ENCODE results near the gene ZNRD2. TPM values are rescaled to one million over a fixed set of nuclear protein-coding genes. Genes with fewer than 3 reads are reported as not detected.

ZNRD2 gene
- total and polyA plus RNA-seq, 10 of the 15 experiments (the other 5 are each of a cell fraction or from before 2014, with no cell fraction given): 7.9 to 111 (median 55.4) TPM

GRCh38 chr11:65592858-65593517, 22.7 kb downstream of the ZNRD2 start (continued):
- no peak for TF ChIP-seq CTCF (IDR thresholded peaks at IDR 0.05 in 2 of 3, conservative IDR thresholded peaks at IDR 0.05 in 1 of 3; ENCODE audit: control insufficient read depth in 2 of 3, extremely low read depth in 1 of 3, insufficient read depth in 1 of 3, low read depth in 3 of 3, low read length in 3 of 3)
- TF ChIP-seq BCL3 (IDR thresholded peaks at IDR 0.05; ENCODE audit: borderline replicate concordance, insufficient read depth, low read depth, low read length, poor library complexity, severe bottlenecking): no peak

DNA sequence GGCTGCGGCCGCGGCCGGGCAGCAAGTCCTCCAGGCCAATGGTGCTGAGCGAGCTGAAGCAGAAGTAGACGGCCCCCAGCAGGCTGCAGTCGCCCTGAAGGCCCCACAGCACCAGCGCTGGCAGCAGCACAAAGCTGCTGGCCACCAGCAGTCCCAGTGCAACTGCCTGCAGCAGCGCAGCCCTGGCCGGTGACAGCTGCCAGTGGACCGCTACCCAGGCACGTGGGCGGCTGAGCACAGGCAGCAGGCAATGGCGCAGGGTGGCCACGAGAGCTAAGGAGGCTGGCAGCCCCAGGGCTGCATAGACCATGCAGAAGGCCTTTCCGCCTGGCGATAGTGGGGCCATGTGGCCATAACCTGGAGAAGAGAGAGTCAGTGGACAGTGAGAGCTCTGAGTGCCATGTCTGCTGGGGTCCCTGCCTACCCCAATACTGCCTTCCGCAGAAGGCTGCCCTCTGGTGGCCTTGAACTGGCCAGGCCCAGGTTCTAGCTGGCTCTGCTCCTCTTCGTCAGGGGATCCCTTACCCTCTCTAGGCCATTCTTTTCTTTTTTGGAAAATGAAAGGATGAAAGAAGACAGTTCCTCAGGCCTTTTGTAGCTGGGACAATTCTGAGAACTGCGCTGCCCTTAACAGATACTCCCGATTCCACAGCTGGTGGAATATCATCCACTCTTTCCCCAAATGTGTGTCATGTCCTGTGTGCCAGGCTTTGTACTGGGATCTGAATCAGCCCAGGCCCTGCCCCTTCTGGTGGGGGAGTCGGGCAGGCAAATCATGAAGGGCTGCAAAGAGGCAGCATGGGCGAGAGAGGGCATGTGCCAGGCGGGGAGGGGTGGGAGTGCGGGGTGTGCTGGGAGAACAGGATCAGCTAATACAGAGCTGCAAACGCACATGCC, 23.5 kb downstream of the ZNRD2 start:
- no peaks in the 10 kb centered on the region for H3K27me3 ChIP-seq (replicated peaks in 1 of 2; ENCODE audit: control insufficient read depth in 2 of 2, insufficient read depth in 2 of 2, low read length in 1 of 2)
- CTCF ChIA-PET: interaction anchor here (0.6 to 3.3 kb wide), 18 partner anchors 9 to 368 kb away, joined by 3 to 39 read pairs (median 7); partner anchors contain the start of genes EHBP1L1, FAM89B, PCNX3 and ZNRD2
- H4K20me1 ChIP-seq (ENCODE audit: control insufficient read depth, insufficient read depth): no peaks in the 10 kb centered on the region
- peak; percentile 68 for ATAC-seq
- RAD21 ChIA-PET (ENCODE audit: unreplicated experiment): interaction anchor here (0.5 to 2.8 kb wide), 8 partner anchors 18 to 364 kb away, joined by 3 to 18 read pairs (median 6); partner anchors contain the start of genes EHBP1L1, FAM89B, MAP3K11 and SIPA1
- 86% methylated on average over 26 of the region's 26 CpGs for WGBS (ENCODE audit: insufficient coverage, insufficient replicate concordance, low lambda C conversion rate, missing lambda C conversion rate)
- peaks cover under 1% of the 10 kb centered on the region; the same call in 1 of the 2 replicates for H3K79me2 ChIP-seq (ENCODE audit: control insufficient read depth, insufficient read depth, low read length)
- intact Hi-C loops (cut with micrococcal nuclease; ENCODE audit: unreplicated experiment): no loop called here
- peak; percentile 13 for FAIRE-seq
- no peak overlapping the region for H3K9ac ChIP-seq (ENCODE audit: control insufficient read depth, insufficient read depth, low read length)
- no TSS peak for BruUV-seq (replicated peaks)
- no peak for DNase-seq (ENCODE audit: low read depth, low spot score)
- SMC1A ChIA-PET (ENCODE audit: uncharacterized antibody, unreplicated experiment): interaction anchor here (0.7 to 2.3 kb wide), 11 partner anchors 10 to 125 kb away, joined by 3 to 18 read pairs (median 5); partner anchors contain the start of genes EHBP1L1, FAM89B and PCNX3
- no peak overlapping the region for H3K4me3 ChIP-seq
- H3K9me3 ChIP-seq (replicated peaks; ENCODE audit: control insufficient read depth, insufficient read depth, low read length): no peaks in the 10 kb centered on the region
- H3K4me1 ChIP-seq (ENCODE audit: control insufficient read depth, insufficient read depth, low read length): peaks cover 11% of the 10 kb centered on the region
- POLR2A ChIA-PET: interaction anchor here (0.7 to 2.2 kb wide), 7 partner anchors 12 to 53 kb away, joined by 3 to 12 read pairs (median 4); partner anchors contain the start of genes FAM89B and SIPA1
- H3K27ac ChIP-seq (ENCODE audit: control insufficient read depth, insufficient read depth): no peak overlapping the region
- H3K4me2 ChIP-seq (ENCODE audit: control insufficient read depth, insufficient read depth): no peak overlapping the region
- in situ Hi-C loops (cut with MboI): no loop called here
- H2AFZ ChIP-seq (ENCODE audit: control insufficient read depth, low read depth, low read length): no peak overlapping the region
- peaks cover under 1 to 2% of the 10 kb centered on the region in 2 experiments; a peak in 3 of 4 replicates for H3K36me3 ChIP-seq (ENCODE audit: control insufficient read depth in 2 of 2, insufficient read depth in 2 of 2, low read length in 1 of 2)
- TF ChIP-seq SMC3 (IDR thresholded peaks at IDR 0.05; ENCODE audit: borderline replicate concordance, low read length) (peak; percentile 68), JUND (IDR thresholded peaks at IDR 0.05; ENCODE audit: low read depth, low read length) (no peak), POU2F2 (IDR thresholded peaks at IDR 0.05; ENCODE audit: borderline replicate concordance, low read depth, low read length) (peak; percentile 10; the same call in 1 of the 3 replicates), CEBPZ (IDR thresholded peaks at IDR 0.05; ENCODE audit: low read depth, low read length) (no peak), PML (IDR thresholded peaks at IDR 0.05; ENCODE audit: low read length) (peak; percentile 72; the same call in 1 of the 2 replicates), MEF2A (IDR thresholded peaks at IDR 0.05; ENCODE audit: insufficient read depth, low read depth, low read length) (no peak), RFX5 (IDR thresholded peaks at IDR 0.05; ENCODE audit: low read depth, low read length) (no peak), YY1 (IDR thresholded peaks at IDR 0.05; ENCODE audit: low read depth, low read length) (0 out of 2 replicates have a peak, but pooled peaks have one; percentile 34), ZBED1 (IDR thresholded peaks at IDR 0.05; ENCODE audit: borderline replicate concordance) (0 out of 2 replicates have a peak, but pooled peaks have one; percentile 14), CREB1 (IDR thresholded peaks at IDR 0.05; ENCODE audit: low read depth) (0 out of 2 replicates have a peak, but pooled peaks have one; percentile 14)
